HG03378 (cell line): ENCODE measurements around the gene ZNF570.
A peak's percentile ranks its signal among the peaks of the same experiment; 100 is the strongest.

Source experiments
- ATAC-seq: cut with Tn5 transposase; IDR thresholded peaks from one replicate; pipeline ENCODE4 v1.9.1; 2021; ENCODE audit warnings: mild to moderate bottlenecking, moderate library complexity; ENCODE audit not compliant: unreplicated experiment

Gene ZNF570

GRCh38 chr19:37468961-37469777 is at the start of gene ZNF570:
Gene ZNF570, plus strand, starts transcription at chr19:37469356. Its CDS starts 999 bp downstream, at chr19:37470355.
- peak; percentile 55 for ATAC-seq

DNA sequence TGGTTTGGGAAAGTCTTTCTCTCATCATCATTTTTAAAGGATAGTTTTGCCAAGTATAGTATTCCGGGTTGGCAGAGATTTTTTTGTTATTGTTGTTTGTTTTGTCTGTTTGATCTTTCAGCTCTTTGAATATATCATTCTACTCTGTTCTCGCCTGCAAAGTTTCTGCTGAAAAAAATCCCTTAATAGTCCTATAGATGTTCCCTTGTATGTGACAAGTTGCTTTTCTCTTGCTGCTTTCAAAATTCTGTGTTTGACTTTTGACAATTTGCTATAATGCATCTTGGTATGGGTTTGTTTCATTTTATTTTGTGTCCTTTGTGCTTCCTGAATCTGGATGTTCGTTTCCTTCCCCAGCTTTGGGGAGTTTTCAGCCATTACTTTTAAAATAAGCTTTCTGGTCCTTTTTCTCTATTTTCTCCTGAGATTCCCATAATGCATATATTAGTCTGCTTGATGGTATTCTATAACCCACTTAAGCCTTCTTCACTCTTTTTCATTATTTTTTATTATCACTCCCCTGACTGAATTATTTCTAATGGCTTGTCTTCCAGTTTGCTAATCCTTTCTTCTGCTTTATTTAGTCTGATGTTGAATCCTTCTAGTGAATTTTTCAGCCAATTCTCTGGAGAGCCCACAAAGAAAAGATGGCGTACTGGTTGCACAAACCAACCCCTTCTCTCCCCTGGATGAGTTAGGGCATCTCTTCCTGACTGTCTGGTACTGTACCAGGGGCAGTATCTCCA is 16.5 kb upstream of the ZNF570 start:
- no peak for ATAC-seq

GRCh38 chr19:37466277-37466797 is 2.8 kb upstream of the ZNF570 start:
- ATAC-seq: no peak

DNA sequence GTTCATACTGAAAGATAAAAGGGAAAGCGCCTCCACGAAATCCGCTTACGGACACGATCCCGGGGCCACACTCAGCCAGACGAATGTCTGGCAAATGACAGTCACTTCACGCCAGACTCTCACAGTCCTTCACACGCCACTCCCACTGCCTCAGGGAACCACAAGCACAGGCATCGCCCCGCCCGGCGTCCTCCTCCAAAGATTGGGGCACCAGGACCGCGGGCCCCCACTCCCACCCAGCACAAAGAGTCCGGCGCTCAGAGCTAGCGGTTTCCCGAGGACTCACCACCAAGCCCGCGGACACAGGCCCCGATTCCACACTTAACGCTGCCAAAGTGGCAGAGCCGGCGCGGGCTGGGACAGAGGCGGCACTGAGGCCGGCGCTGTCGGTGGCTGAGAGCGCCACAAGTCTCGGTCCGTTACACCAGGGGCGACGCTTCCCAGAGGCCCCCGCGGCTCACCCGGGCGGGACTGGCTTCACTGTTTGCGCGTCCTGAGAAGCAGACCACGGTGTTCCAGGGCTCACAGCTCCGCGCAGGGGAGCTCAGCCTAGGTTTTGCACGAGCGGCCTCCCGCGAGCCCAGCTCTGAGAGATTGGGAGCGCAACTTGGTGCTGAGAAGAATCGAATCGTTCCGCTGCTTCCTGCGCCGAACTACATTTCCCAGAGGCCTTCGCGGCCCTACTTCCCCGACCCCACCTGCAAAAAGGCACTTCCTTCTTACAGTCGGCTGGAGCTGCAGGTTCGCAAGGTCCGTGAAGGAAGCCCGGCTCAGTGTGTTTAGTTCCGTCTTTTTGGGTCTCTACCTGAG is 2.2 kb upstream of the ZNF570 start, which contains the start of gene ZNF569:
ZNF569 (minus strand) TSS at position 647 of the 810 bp plus-strand sequence. CDS start 22,523 bp downstream, outside the sequence.
- ATAC-seq: peak; percentile 55

DNA sequence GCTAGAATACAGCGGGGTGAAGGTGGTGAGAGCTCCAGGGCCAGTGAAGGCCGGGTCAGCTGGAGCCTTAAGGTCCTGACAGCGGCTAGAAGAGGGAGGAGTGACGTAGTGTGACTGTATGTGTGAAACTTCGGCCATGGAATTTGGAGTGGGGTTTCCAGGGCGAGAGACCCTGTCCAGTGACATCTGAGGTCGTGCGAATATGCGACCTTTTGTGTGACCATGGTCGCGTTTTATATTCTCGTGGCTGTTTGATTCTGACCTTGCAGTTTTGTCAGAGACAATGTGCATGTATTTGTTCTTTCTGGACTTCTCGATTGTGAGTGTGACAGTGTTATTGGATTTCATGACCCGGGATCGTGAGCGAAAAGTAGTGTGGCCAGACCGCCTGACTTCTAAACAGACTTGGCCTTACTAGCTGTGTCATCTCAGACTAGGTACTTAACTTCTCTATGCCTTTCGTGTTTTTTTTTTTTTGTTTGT is 1.5 kb upstream of the ZNF570 start:
- peak; percentile 4 for ATAC-seq

GRCh38 chr19:37470216-37470615 is 1.1 kb downstream of the ZNF570 start:
- no peak for ATAC-seq

- no peak for ATAC-seq
Observed at GRCh38 chr19:37472165-37472564, 3.0 kb downstream of the ZNF570 start.

DNA sequence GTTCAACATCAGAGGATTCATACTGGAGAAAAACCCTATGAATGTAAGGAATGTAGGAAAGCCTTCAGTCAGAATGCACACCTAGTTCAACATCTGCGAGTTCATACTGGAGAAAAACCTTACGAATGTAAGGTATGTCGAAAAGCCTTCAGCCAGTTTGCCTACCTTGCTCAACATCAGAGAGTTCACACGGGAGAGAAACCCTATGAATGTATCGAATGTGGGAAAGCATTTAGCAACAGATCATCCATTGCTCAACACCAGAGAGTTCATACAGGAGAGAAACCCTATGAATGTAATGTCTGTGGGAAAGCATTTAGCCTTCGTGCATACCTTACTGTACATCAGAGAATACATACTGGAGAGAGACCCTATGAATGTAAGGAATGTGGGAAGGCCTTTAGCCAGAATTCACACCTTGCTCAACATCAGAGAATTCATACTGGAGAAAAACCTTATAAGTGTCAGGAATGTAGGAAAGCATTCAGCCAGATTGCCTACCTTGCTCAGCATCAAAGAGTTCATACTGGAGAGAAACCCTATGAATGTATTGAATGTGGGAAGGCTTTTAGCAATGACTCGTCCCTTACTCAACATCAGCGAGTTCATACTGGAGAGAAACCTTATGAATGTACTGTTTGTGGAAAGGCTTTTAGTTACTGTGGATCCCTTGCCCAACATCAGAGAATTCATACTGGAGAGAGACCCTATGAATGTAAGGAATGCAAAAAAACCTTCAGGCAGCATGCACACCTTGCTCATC is 15.4 kb downstream of the ZNF570 start:
- no peak for ATAC-seq

DNA sequence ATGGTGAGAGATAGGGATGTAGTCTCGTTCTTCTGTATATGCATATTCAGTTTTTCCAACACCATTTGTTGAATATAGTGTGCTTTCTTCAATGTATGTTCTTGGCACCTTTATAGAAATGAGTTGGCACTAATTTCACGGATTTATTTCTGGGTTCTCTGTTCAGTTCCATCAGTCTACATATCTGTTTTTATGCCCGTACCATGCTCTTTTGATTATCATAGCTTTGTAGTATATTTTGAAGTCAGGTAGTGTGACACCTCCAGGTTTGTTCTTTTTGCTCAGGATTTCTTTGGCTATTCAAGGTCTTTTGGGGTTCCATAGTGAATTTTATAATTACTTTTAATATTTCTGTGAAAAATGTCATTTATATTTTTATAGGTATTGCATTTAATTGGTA is 23.1 kb downstream of the ZNF570 start:
- no peak for ATAC-seq

- no peak for ATAC-seq
Observed at GRCh38 chr19:37505958-37506386, 36.8 kb downstream of the ZNF570 start.

GRCh38 chr19:37506387-37507166 is 37.4 kb downstream of the ZNF570 start, which contains the start of gene ZNF793:
Gene ZNF793, plus strand, starts transcription at chr19:37506939. Its CDS starts 16,501 bp downstream, at chr19:37523440.
- no peak for ATAC-seq

DNA sequence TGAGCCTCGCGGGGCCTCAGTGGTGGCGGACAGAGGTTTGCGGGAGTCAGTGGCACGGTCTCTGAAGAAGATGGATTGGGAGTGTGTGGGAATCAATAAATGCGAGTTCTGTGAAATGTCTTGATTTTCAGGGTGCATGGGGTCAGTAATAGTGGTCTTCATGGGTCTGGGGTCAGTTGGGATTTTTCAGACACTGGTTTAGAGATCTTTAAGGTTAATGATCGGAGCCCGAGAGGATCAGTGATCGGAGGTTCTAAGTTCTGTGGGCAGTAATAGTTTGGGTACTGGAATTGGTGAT is 38.0 kb downstream of the ZNF570 start:
- no peak for ATAC-seq

- no peak for ATAC-seq
Observed at GRCh38 chr19:37511186-37511585, 42.0 kb downstream of the ZNF570 start.

DNA sequence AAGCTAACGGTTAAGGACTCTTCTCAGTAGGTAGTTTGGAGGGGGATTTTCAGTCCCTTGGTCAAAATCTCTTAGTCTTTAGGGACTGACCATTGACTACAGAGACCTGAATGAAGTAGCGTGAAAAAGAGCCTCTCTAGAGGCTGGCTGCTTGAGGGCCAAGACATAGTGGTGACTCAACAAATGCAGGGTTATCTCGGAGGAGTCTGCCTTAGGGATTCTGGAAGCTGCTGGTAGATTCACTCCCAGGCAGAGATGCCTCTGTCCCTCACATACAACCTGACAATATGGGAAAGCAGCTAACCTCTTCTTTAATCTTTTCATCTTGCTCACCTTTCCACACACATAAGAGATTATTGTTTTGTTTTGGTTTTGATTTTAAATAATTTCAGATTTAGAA is 42.7 kb downstream of the ZNF570 start:
- no peak for ATAC-seq

DNA sequence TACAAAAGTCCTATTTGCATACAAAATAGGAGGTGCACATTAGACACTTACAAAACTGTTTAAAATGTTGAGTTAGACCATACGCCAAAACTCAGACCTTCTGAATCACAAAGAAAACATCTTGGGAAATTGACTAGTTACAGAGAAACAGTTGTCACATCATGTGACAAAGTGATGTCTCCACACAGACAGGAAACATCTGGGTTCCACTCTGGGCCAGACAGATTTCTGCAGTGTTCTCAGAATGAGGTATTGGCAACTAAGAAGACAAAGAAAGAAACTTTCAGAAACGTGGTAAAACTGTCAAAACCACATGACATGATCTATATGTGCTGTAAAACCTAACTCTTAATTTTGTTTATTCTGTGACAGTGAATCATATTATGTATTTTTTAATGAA is 44.2 kb downstream of the ZNF570 start:
- no peak for ATAC-seq

DNA sequence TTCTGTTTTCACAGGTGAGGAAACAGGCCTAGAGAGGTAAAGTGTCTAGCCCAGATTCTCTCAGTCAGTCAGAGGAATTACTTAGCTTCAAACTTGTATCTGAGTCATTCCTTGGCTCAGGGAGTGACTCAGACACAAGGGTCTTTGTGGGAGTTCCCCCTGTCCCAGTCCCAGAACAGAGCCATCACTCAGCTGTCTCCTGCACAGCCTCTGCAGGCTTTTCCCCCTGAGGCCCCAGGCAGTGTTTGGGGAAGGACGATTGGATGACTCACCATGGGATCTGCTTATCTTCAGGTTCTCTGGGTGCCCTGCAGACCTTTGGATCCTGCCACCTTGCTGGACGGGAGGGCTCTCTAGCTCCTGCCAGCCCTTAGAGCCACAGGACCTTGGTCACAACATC is 50.7 kb downstream of the ZNF570 start:
- no peak for ATAC-seq

DNA sequence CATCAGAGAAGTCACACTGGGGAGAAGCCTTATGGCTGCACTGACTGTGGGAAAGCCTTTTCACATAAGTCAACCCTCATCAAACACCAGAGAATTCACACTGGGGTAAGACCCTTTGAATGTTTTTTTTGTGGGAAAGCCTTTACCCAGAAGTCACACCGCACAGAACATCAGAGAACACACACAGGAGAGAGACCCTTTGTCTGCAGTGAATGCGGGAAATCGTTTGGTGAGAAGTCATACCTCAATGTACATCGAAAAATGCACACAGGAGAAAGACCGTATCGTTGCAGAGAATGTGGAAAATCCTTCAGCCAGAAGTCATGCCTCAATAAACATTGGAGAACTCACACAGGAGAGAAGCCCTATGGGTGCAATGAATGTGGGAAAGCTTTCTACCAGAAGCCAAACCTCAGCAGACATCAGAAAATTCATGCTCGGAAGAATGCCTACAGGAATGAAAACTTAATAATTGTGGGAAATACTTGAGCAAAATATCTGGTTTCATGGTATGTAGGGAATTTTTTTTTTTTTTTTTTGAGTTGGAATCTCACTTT is 68.3 kb downstream of the ZNF570 start:
- no peak for ATAC-seq
